Pulmonary artery endothelial cell (primary cell): ENCODE measurements around the gene AK9. TPM values are rescaled to one million over a fixed set of nuclear protein-coding genes. Genes with fewer than 3 reads are reported as not detected.
"Not testable (repeated sequence)": the region's sequence is repeated elsewhere in the genome, so short reads cannot be mapped to it uniquely, and the experiment has no call there.

Source experiments
- DNase-seq: peaks from one replicate; pipeline ENCODE4 v3.0.0-alpha.2; 2011; ENCODE audit warnings: low read depth, low spot score
- total RNA-seq: library from RNA; depleted of rRNA; stranded (reverse); fragments of >200 nt; gene quantifications from 2 replicates; pipeline ENCODE4 v1.2.3, GENCODE V29; 2014

Gene AK9
- total RNA-seq, 1 donor from 2014 or later, result 5.9 TPM

- DNase-seq, result peak; percentile 52
Observed at GRCh38 chr6:109482905-109483734, 207.9 kb downstream of the AK9 start, which contains the start of gene ZBTB24. ZBTB24 (minus strand) TSS chr6:109483219; CDS start chr6:109482026, 1,193 bp downstream.

GRCh38 chr6:109480993-109481480 lies 210.0 kb downstream of the AK9 start:
- no peak for DNase-seq

DNA sequence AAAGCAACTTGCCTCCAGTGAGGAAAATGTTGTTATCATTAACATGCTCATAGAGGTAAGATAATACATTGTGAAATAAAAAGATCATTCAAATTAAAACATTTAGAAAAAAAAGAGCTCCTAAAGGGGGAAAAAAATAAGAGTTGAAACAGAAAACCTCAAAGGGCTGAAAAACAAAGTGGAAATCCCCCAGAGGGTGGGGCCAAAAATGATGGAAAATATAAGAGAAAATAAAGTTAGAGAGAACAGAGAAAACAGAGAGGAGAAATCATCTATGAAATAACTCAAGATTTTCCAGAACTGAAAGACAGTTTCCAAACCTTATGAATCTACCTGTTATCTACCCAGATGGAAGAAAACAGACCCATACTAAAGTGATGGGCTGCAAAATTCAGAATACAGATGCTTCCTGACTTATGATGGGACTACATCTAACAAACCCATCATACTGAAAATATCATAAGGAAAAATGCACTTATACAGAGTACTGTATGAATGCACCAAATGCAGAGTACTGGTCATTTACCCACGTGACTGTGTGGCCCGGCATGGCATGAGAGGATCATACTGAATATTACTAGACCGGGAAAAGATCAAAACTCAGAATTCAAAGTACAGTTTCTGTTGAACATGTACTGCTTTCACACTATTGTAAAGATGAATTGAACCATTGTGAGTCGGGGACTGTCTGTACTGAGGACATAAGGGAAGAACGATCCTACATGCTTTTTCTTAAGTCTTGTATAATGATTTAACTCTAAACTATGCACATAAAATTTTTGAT lies 212.0 kb downstream of the AK9 start:
- DNase-seq, result no peak

GRCh38 chr6:109478222-109478805 lies 212.7 kb downstream of the AK9 start:
- no peak for DNase-seq

GRCh38 chr6:109477725-109478124 lies 213.3 kb downstream of the AK9 start:
- no peak for DNase-seq

DNA sequence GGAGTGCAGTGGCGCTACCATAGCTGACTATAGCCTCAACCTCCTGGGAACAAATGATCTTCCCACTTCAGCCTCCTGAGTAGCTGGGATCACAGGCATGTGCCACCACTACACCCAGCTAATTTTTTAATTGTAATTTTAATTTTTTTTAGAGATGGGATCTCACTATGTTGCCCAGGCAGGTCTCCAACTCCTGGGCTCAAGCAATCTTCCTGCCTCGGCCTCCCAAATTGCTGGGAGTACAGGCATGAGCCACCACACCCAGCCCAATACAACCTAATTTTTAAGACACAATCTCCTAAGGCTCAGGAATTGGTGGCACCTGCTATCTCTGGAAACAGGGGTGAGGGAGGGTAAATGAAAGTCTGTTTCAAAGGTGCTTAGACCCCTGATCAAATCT lies 213.8 kb downstream of the AK9 start:
- no peak for DNase-seq

DNA sequence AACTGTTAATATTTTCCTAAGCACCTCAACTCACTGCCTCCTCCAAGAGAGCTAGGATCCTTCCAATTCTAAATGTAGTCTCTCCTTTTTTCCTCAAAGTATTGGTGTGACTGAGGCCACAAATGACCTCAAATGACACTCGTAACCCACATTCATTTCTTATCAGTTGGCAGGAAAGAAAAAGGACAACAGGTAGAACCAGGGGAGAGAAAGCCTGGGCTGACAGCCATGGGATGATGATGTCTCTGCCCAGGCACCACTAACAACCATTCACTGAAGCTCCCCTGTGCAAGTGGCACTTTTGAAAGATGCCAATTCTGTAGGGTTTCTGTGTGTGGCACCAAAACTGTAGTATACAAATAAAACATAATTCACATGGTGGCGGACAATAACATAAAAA lies 215.4 kb downstream of the AK9 start:
- DNase-seq, result no peak

DNA sequence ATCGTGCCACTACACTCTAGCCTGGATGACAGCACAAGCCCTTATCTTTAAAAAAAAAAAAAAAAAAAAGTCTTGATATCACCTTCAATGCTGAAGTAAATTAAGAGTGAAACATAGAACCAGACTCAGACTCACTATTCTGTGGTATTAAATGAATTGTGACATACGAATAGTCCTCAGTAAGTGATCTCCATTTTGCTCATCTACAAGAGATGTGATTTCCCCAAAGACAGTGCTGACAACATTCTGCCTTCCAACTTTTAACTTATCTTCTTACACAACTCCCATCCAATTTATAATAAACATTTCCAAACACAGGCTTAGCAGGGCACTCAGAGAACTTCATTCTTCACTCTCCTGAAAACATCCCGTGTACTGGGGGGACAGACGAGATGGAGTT lies 216.0 kb downstream of the AK9 start:
- DNase-seq, result no peak

DNA sequence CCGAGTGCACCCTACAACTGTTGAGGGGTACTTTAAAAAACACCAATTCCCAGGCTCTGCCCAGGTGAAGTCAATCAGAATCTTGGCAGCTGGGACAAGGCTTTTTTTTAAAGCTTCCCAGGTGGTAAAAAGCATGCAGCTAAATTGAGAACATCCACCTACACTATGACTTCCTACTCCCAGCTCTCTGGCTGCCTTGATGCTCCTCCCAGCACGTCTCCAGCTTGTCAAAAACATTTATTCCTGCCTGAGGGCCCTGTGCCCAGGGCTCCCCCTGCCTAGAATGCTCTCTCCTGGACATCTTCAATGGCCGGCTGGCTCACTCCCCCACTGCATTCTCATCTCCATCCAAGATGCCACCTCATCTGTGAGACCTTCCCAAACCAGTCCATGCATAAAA lies 217.9 kb downstream of the AK9 start:
- DNase-seq, result no peak

GRCh38 chr6:109472132-109472995 lies 218.6 kb downstream of the AK9 start:
- no peak for DNase-seq

GRCh38 chr6:109471105-109471810 lies 219.7 kb downstream of the AK9 start:
- DNase-seq, result no peak

DNA sequence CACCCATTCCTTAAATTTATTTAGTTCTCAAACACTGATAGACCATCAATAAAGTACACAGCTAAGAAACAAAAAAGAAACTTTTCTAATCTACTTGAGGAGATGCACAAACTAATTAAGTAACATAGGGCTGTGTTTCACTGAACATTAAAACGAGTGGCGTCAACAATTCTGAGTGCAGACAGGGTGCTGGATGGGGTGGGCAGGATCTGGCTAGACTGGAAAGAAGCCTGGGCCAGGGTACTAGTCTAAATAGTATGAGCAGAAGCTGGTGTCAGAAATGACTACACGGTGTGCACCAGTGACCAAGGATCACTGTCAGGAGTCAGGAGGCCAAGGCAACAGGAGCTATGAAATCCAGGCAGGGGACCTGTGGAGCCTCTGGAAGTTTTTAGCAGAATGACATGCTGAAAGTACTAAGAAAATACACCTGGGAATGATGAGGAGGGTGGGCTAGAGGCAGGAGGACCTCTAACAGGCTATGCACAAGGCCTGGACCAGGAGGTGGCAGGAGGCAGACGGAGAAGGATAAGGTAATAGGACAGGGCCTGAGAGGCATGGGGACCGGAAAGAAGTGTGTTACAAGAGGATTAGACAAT lies 221.3 kb downstream of the AK9 start:
- DNase-seq, result no peak

- no peak for DNase-seq
Observed at GRCh38 chr6:109467696-109468095, 223.3 kb downstream of the AK9 start.

GRCh38 chr6:109466212-109466923 lies 224.6 kb downstream of the AK9 start:
- no peak for DNase-seq

- no peak for DNase-seq
Observed at GRCh38 chr6:109465772-109466171, 225.2 kb downstream of the AK9 start.

- no peak for DNase-seq
Observed at GRCh38 chr6:109461733-109462526, 229.1 kb downstream of the AK9 start.

DNA sequence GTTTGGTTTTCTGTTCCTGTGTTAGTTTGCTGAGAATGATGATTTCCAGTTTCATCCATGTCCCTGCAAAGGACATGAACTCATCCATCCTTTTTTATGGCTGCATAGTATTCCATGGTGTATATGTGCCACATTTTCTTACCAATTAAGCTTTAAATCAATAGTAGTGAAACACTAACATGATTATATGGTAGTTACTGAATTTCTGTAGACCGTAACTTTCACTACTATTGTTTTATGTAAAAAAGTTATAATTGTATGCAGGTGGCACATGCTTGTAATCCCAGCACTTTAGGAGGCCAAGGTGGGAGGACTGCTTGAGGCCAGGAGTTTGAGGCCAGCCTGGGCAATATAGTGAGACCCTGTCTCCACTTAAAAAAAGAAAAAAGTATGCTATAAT lies 229.8 kb downstream of the AK9 start:
- DNase-seq, result not testable (repeated sequence)

DNA sequence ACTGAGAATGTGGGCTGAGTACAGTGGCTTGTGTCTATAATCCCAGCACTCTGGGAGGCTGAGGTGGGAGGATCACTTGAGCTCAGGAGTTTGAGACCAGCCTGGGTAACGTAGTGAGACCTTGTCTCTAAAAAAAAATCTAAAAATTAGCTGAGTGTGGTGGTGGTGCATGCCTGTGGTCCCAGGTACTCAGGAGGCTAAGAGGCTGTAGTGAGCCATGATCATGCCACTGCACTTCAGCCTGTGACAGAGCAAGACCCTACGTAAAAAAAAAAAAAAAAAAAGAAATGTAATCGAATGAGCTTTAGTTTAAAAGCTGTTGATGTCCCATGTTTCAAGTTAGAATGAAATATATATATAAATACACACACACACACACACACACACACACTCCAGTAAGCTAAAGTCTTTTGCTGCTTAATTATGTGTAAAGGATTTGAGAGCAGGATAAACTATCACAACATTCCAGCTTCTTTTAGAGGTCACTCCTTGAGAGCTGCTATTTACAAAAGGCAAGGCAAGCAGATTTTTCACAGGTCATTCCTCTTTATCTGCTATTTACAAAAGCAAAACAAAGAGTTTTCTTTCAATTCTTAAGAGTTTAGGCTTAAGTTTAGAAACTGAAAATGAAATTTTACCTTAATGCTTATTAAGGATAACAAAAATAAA lies 230.7 kb downstream of the AK9 start:
- no peak for DNase-seq
